HEK293T (cell line): ENCODE measurements around the gene ADGRL3.

Experiments
- CTCF ChIA-PET: fragments of 350-600 bp; formaldehyde crosslinking; extraction: SDS; loops from one replicate; lab custom pipeline; 2021; ENCODE audit warnings: antibody characterized with exemption, inconsistent platforms; lab: Yijun Ruan, JAX
- POLR2A ChIA-PET: fragments of 350-600 bp; formaldehyde crosslinking; extraction: SDS; loops from one replicate; lab custom pipeline; 2020; ENCODE audit warnings: antibody characterized with exemption, inconsistent platforms; lab: Yijun Ruan, JAX
- DNase-seq: peaks from one replicate; pipeline ENCODE4 v3.0.0; 2012; ENCODE audit warnings: mixed read lengths; ENCODE audit errors: extremely low spot score
- ARNT ChIP-seq: fragments of 450-650 bp; IDR thresholded peaks from 2 replicates; pipeline ENCODE4 v1.6.1; 2017; ENCODE audit warnings: mild to moderate bottlenecking
- BHLHE40 ChIP-seq: fragments of 450-650 bp; IDR thresholded peaks from 2 replicates; pipeline ENCODE4 v1.6.1; 2016; ENCODE audit warnings: mild to moderate bottlenecking, moderate library complexity, borderline replicate concordance
- CTBP1 ChIP-seq: fragments of 450-650 bp; IDR thresholded peaks from 2 replicates; pipeline ENCODE4 v1.6.1; 2016; ENCODE audit warnings: borderline replicate concordance
- ELF4 ChIP-seq: fragments of 450-650 bp; IDR thresholded peaks from 2 replicates; pipeline ENCODE4 v1.6.1; 2017; ENCODE audit warnings: antibody characterized with exemption
- FOXA1 ChIP-seq: fragments of 450-650 bp; IDR thresholded peaks from 2 replicates; pipeline ENCODE4 v1.6.1; 2016; ENCODE audit warnings: mild to moderate bottlenecking
- FOXK2 ChIP-seq: fragments of 450-650 bp; IDR thresholded peaks from 2 replicates; pipeline ENCODE4 v1.6.1; 2016; ENCODE audit warnings: mild to moderate bottlenecking
- FOXM1 ChIP-seq: fragments of 450-650 bp; IDR thresholded peaks from 2 replicates; pipeline ENCODE4 v1.6.1; 2017; ENCODE audit warnings: mild to moderate bottlenecking, borderline replicate concordance
- HDGF ChIP-seq: fragments of 450-650 bp; IDR thresholded peaks from 2 replicates; pipeline ENCODE4 v1.6.1; 2017; ENCODE audit warnings: antibody characterized with exemption, borderline replicate concordance
- L3MBTL2 ChIP-seq: fragments of 450-650 bp; conservative IDR thresholded peaks from 2 replicates; pipeline ENCODE4 v1.6.1; 2016; ENCODE audit warnings: mild to moderate bottlenecking
- LEF1 ChIP-seq: fragments of 450-650 bp; IDR thresholded peaks from 2 replicates; pipeline ENCODE4 v1.6.1; 2017; ENCODE audit warnings: mild to moderate bottlenecking, borderline replicate concordance
- NFRKB ChIP-seq: fragments of 450-650 bp; IDR thresholded peaks from 2 replicates; pipeline ENCODE4 v1.6.1; 2016; ENCODE audit warnings: mild to moderate bottlenecking, moderate library complexity
- PKNOX1 ChIP-seq: fragments of 450-650 bp; IDR thresholded peaks from 2 replicates; pipeline ENCODE4 v1.6.1; 2016
- SP1 ChIP-seq: fragments of 450-650 bp; IDR thresholded peaks from 2 replicates; pipeline ENCODE4 v1.6.1; 2017
- SUZ12 ChIP-seq: fragments of 450-650 bp; IDR thresholded peaks from 2 replicates; pipeline ENCODE4 v1.6.1; 2016; ENCODE audit warnings: mild to moderate bottlenecking
- TARDBP ChIP-seq: fragments of 450-650 bp; IDR thresholded peaks from 2 replicates; pipeline ENCODE4 v1.6.1; 2016
- ZNF384 ChIP-seq: fragments of 450-650 bp; IDR thresholded peaks from 2 replicates; pipeline ENCODE4 v1.6.1; 2016

The ADGRL3 gene

GRCh38 chr4:61773655-61774245 lies 573.6 kb downstream of the ADGRL3 start:
- DNase-seq, result no peak
- TF ChIP-seq LEF1 (no peak), BHLHE40 (no peak), FOXA1 (no peak), HDGF (no peak), CTBP1 (no peak), SP1 (no peak), L3MBTL2 (no peak), ZNF384 (no peak), FOXK2 (no peak), ELF4 (no peak), FOXM1 (no peak), PKNOX1 (no peak)
- ChIA-PET CTCF (no interaction called here), POLR2A (no interaction called here)

- DNase-seq, result no peak
- ChIA-PET CTCF (no interaction called here), POLR2A (no interaction called here)
- TF ChIP-seq PKNOX1 (no peak), FOXM1 (no peak), ZNF384 (no peak), L3MBTL2 (no peak), FOXK2 (no peak), NFRKB (no peak), FOXA1 (no peak), LEF1 (no peak), ARNT (no peak), HDGF (no peak), SP1 (no peak)
Measured at GRCh38 chr4:61782133-61782532, 582.0 kb downstream of the ADGRL3 start.

GRCh38 chr4:61783050-61783449 lies 582.9 kb downstream of the ADGRL3 start:
- no peak for DNase-seq
- CTCF ChIA-PET, result no interaction called here
- POLR2A ChIA-PET, result no interaction called here
- TF ChIP-seq FOXM1, result no peak
- TF ChIP-seq SUZ12, result no peak
- TF ChIP-seq HDGF, result no peak
- TF ChIP-seq ZNF384, result no peak
- no peak for TF ChIP-seq TARDBP
- no peak for TF ChIP-seq L3MBTL2
- TF ChIP-seq FOXA1, result no peak
- TF ChIP-seq NFRKB, result no peak
- TF ChIP-seq LEF1, result no peak
- TF ChIP-seq CTBP1, result no peak
- TF ChIP-seq FOXK2, result no peak
- no peak for TF ChIP-seq ARNT
- TF ChIP-seq PKNOX1, result no peak
- no peak for TF ChIP-seq BHLHE40
- no peak for TF ChIP-seq ELF4

GRCh38 chr4:61785761-61786160 lies 585.6 kb downstream of the ADGRL3 start:
- no peak for DNase-seq
- TF ChIP-seq HDGF (no peak), TARDBP (no peak)
- ChIA-PET POLR2A (no interaction called here), CTCF (no interaction called here)

GRCh38 chr4:61786211-61786610 lies 586.1 kb downstream of the ADGRL3 start:
- TF ChIP-seq CTBP1, result no peak
- no peak for TF ChIP-seq PKNOX1
- no peak for TF ChIP-seq ARNT
- TF ChIP-seq BHLHE40, result no peak
- TF ChIP-seq SP1, result no peak
- no peak for TF ChIP-seq L3MBTL2
- no peak for TF ChIP-seq HDGF
- TF ChIP-seq FOXK2, result no peak
- TF ChIP-seq FOXA1, result no peak
- no peak for TF ChIP-seq ZNF384
- no peak for TF ChIP-seq SUZ12
- no peak for TF ChIP-seq ELF4
- no peak for TF ChIP-seq NFRKB
- TF ChIP-seq LEF1, result no peak
- TF ChIP-seq TARDBP, result no peak
- no peak for TF ChIP-seq FOXM1
- DNase-seq, result no peak
- POLR2A ChIA-PET, result no interaction called here
- CTCF ChIA-PET, result no interaction called here

GRCh38 chr4:61795998-61796397 lies 595.9 kb downstream of the ADGRL3 start:
- ChIA-PET POLR2A (no interaction called here), CTCF (no interaction called here)
- TF ChIP-seq SUZ12 (no peak), CTBP1 (no peak), NFRKB (no peak), FOXA1 (no peak)
- DNase-seq, result no peak
